Trophoblast cell (in vitro differentiated cells and primary cell): Measurements from ENCODE around the gene C12orf76.

Experiments
- DNase-seq, 2 donors: peaks; one replicate each; pipeline ENCODE4 v3.0.0-alpha.2; 2016
- H2AFZ ChIP-seq: 2 replicates; pipeline ENCODE4 v1.6.1; 2013; ENCODE audit warnings: low read length, moderate library complexity, mild to moderate bottlenecking; ENCODE audit not compliant: insufficient read depth, poor library complexity
- H2AK5ac ChIP-seq: 2 replicates; pipeline ENCODE4 v1.6.1; 2013; ENCODE audit warnings: mild to moderate bottlenecking, low read length
- H2BK120ac ChIP-seq: 2 replicates; pipeline ENCODE4 v1.6.1; 2013; ENCODE audit warnings: low read length, mild to moderate bottlenecking, moderate library complexity; ENCODE audit not compliant: insufficient read depth, poor library complexity
- H2BK12ac ChIP-seq: 2 replicates; pipeline ENCODE4 v1.6.1; 2013; ENCODE audit warnings: mild to moderate bottlenecking, low read length, moderate library complexity
- H2BK5ac ChIP-seq: 2 replicates; pipeline ENCODE4 v1.6.1; 2013; ENCODE audit warnings: low read length, low read depth, moderate library complexity, mild to moderate bottlenecking; ENCODE audit not compliant: poor library complexity
- H3K14ac ChIP-seq: 2 replicates; pipeline ENCODE4 v1.6.1; 2013; ENCODE audit warnings: mild to moderate bottlenecking, low read length
- H3K18ac ChIP-seq: 2 replicates; pipeline ENCODE4 v1.6.1; 2013; ENCODE audit warnings: mild to moderate bottlenecking, low read length
- H3K23ac ChIP-seq: 2 replicates; pipeline ENCODE4 v1.6.1; 2013; ENCODE audit warnings: low read length
- H3K27ac ChIP-seq: 2 replicates; pipeline ENCODE4 v1.5.1; 2013; ENCODE audit warnings: low read depth, mild to moderate bottlenecking, inconsistent platforms, low read length, moderate library complexity
- H3K27me3 ChIP-seq: 2 replicates; pipeline ENCODE4 v1.6.1; 2013; ENCODE audit warnings: inconsistent platforms, mild to moderate bottlenecking, low read length, moderate library complexity; ENCODE audit not compliant: insufficient read depth
- H3K36me3 ChIP-seq, 2 experiments: 1 replicate in 1 of 2; 2 replicates in 1 of 2; pipeline ENCODE4 v1.6.1; 2013; ENCODE audit warnings: low read length in 2 of 2, mild to moderate bottlenecking in 2 of 2, moderate library complexity in 1 of 2; ENCODE audit not compliant: insufficient read depth in 2 of 2, control insufficient read depth in 1 of 2
- H3K4ac ChIP-seq: 2 replicates; pipeline ENCODE4 v1.6.1; 2013; ENCODE audit warnings: low read depth, mild to moderate bottlenecking, low read length, moderate library complexity
- H3K4me1 ChIP-seq, 2 experiments: 1 replicate in 1 of 2; 2 replicates in 1 of 2; pipeline ENCODE4 v1.6.1; 2013; ENCODE audit warnings: low read length in 2 of 2, mild to moderate bottlenecking in 2 of 2, moderate library complexity in 1 of 2; ENCODE audit not compliant: insufficient read depth in 2 of 2, control insufficient read depth in 1 of 2
- H3K4me2 ChIP-seq: 2 replicates; pipeline ENCODE4 v1.6.1; 2013; ENCODE audit warnings: inconsistent platforms, mild to moderate bottlenecking, low read length, moderate library complexity
- H3K4me3 ChIP-seq: 2 replicates; pipeline ENCODE4 v1.5.1; 2013; ENCODE audit warnings: mild to moderate bottlenecking, low read depth, low read length, inconsistent platforms
- H3K79me1 ChIP-seq: one replicate; pipeline ENCODE4 v1.6.1; 2013; ENCODE audit warnings: low read length
- H3K79me2 ChIP-seq: 2 replicates; pipeline ENCODE4 v1.6.1; 2013; ENCODE audit warnings: low read length, mild to moderate bottlenecking; ENCODE audit not compliant: control insufficient read depth, insufficient read depth, poor library complexity
- H3K9ac ChIP-seq: 2 replicates; pipeline ENCODE4 v1.6.1; 2013; ENCODE audit warnings: mild to moderate bottlenecking, low read length
- H3K9me3 ChIP-seq: 2 replicates; pipeline ENCODE4 v1.6.1; 2013; ENCODE audit warnings: low read depth, mild to moderate bottlenecking, control low read depth, inconsistent platforms, low read length; ENCODE audit not compliant: insufficient read depth
- H4K12ac ChIP-seq: 2 replicates; pipeline ENCODE4 v1.6.1; 2013; ENCODE audit warnings: low read depth, mild to moderate bottlenecking, low read length, moderate library complexity
- H4K8ac ChIP-seq: 2 replicates; pipeline ENCODE4 v1.6.1; 2013; ENCODE audit warnings: low read depth, mild to moderate bottlenecking, low read length, moderate library complexity
- H4K91ac ChIP-seq: one replicate; pipeline ENCODE4 v1.6.1; 2013; ENCODE audit warnings: low read depth, mild to moderate bottlenecking, low read length, moderate library complexity
- WGBS: extraction: QIAGEN DNeasy Blood & Tissue Kit; methylation state at CpG from one replicate; pipeline ENCODE4 v1.1.7; 2013; ENCODE audit warnings: missing lambda C conversion rate; ENCODE audit not compliant: insufficient read length, insufficient coverage; ENCODE audit errors: extremely low coverage; 5-methylcytosine and 5-hydroxymethylcytosine counted together

Gene C12orf76

GRCh38 chr12:109999983-110000505, 48.3 kb downstream of the C12orf76 start:
- no peak overlapping the region for H2BK12ac ChIP-seq
- no peak overlapping the region for H4K91ac ChIP-seq
- no peak overlapping the region for H4K8ac ChIP-seq
- WGBS = no CpG with 5 or more reads among the region's 17 CpGs
- no peak overlapping the region for H2BK5ac ChIP-seq
- peaks cover 0 to 4% of the 10 kb centered on the region in 2 experiments for H3K4me1 ChIP-seq
- no peak overlapping the region for H2AK5ac ChIP-seq
- peak overlapping the region; percentile 72 for H3K9ac ChIP-seq
- no peaks in the 10 kb centered on the region for H3K9me3 ChIP-seq
- no peak overlapping the region for H3K4ac ChIP-seq
- no peak overlapping the region for H3K14ac ChIP-seq
- H2AFZ ChIP-seq = peak overlapping the region; percentile 2
- H3K27ac ChIP-seq = no peak overlapping the region
- peaks cover 8% of the 10 kb centered on the region for H3K79me1 ChIP-seq
- H3K79me2 ChIP-seq = peaks cover 8% of the 10 kb centered on the region
- DNase-seq = peak; percentile 31 to 56
- H3K18ac ChIP-seq = peak overlapping the region; percentile 42
- H3K23ac ChIP-seq = no peak overlapping the region
- no peaks in the 10 kb centered on the region for H3K36me3 ChIP-seq
- no peak overlapping the region for H4K12ac ChIP-seq
- peak overlapping the region; percentile 91 for H3K4me3 ChIP-seq
- H3K27me3 ChIP-seq = no peaks in the 10 kb centered on the region
- H2BK120ac ChIP-seq = no peak overlapping the region
- peak overlapping the region; percentile 80 for H3K4me2 ChIP-seq

- Histone ChIP-seq H3K4ac (no peak overlapping the region), H4K8ac (peak overlapping the region; percentile 72), H3K27me3 (no peaks in the 10 kb centered on the region), H3K18ac (peak overlapping the region; percentile 64), H2AFZ (peak overlapping the region; percentile 2), H2BK12ac (no peak overlapping the region), H3K4me3 (peak overlapping the region; percentile 91), H3K79me1 (peaks cover 8% of the 10 kb centered on the region), H3K14ac (peak overlapping the region; percentile 50), H3K4me1 (peaks cover 0 to 4% of the 10 kb centered on the region in 2 experiments), H2BK120ac (peak overlapping the region; percentile 27), H3K9me3 (no peaks in the 10 kb centered on the region), H3K79me2 (peaks cover 8% of the 10 kb centered on the region), H4K12ac (peak overlapping the region; percentile 62), H2AK5ac (no peak overlapping the region), H3K23ac (no peak overlapping the region), H4K91ac (peak overlapping the region; percentile 88), H2BK5ac (no peak overlapping the region), H3K27ac (no peak overlapping the region), H3K9ac (peak overlapping the region; percentile 95), H3K36me3 (no peaks in the 10 kb centered on the region), H3K4me2 (peak overlapping the region; percentile 80)
- no peak for DNase-seq
- WGBS = no CpG with 5 or more reads among the region's 27 CpGs
These were observed 48.7 kb downstream of the C12orf76 start for GRCh38 chr12:109999649-109999971.

- Histone ChIP-seq H3K36me3 (no peaks in the 10 kb centered on the region), H2BK12ac (peak within 1 kb of the TSS; percentile 72), H3K79me1 (peaks cover 8% of the 10 kb centered on the region), H3K27me3 (no peaks in the 10 kb centered on the region), H3K79me2 (peaks cover 8% of the 10 kb centered on the region), H3K9me3 (no peaks in the 10 kb centered on the region), H2AK5ac (no peak within 1 kb of the TSS), H3K27ac (peak within 1 kb of the TSS; percentile 35), H2BK5ac (peak within 1 kb of the TSS; percentile 73), H3K4ac (peak within 1 kb of the TSS; percentile 49), H2BK120ac (peak within 1 kb of the TSS; percentile 92), H3K14ac (peak within 1 kb of the TSS; percentile 85), H3K23ac (no peak within 1 kb of the TSS), H3K18ac (peak within 1 kb of the TSS; percentile 68), H4K12ac (peak within 1 kb of the TSS; percentile 94), H3K4me2 (peak within 1 kb of the TSS; percentile 80), H2AFZ (peak within 1 kb of the TSS; percentile 66), H4K8ac (peak within 1 kb of the TSS; percentile 83), H3K9ac (peak within 1 kb of the TSS; percentile 95), H3K4me3 (peak within 1 kb of the TSS; percentile 91), H3K4me1 (peaks cover 0 to 4% of the 10 kb centered on the region in 2 experiments), H4K91ac (peak within 1 kb of the TSS; percentile 88)
- DNase-seq = peak; percentile 82 to 91
- WGBS = no CpG with 5 or more reads among the region's 62 CpGs
These were observed 49.2 kb downstream of the C12orf76 start, which contains the start of gene ANKRD13A for GRCh38 chr12:109998904-109999648. Gene ANKRD13A, plus strand, starts transcription at chr12:109999430. Its CDS starts 259 bp downstream, at chr12:109999689.

GRCh38 chr12:109998241-109998903, 50.0 kb downstream of the C12orf76 start:
- H4K91ac ChIP-seq = no peak overlapping the region
- peak overlapping the region; percentile 66 for H2AFZ ChIP-seq
- peaks cover 0 to 4% of the 10 kb centered on the region in 2 experiments for H3K4me1 ChIP-seq
- peak overlapping the region; percentile 83 for H4K8ac ChIP-seq
- peaks cover 8% of the 10 kb centered on the region for H3K79me1 ChIP-seq
- H3K4me3 ChIP-seq = no peak overlapping the region
- H2BK120ac ChIP-seq = no peak overlapping the region
- H4K12ac ChIP-seq = peak overlapping the region; percentile 94
- H3K9me3 ChIP-seq = no peaks in the 10 kb centered on the region
- no peak overlapping the region for H2AK5ac ChIP-seq
- no peak overlapping the region for H2BK5ac ChIP-seq
- no peaks in the 10 kb centered on the region for H3K27me3 ChIP-seq
- H3K4ac ChIP-seq = peak overlapping the region; percentile 49
- H3K18ac ChIP-seq = no peak overlapping the region
- peak in 1 of 2 donors; percentile 57 for DNase-seq
- WGBS = no CpG with 5 or more reads among the region's 9 CpGs
- H3K36me3 ChIP-seq = no peaks in the 10 kb centered on the region
- H3K9ac ChIP-seq = no peak overlapping the region
- H3K14ac ChIP-seq = no peak overlapping the region
- H3K23ac ChIP-seq = no peak overlapping the region
- peaks cover 8% of the 10 kb centered on the region for H3K79me2 ChIP-seq
- no peak overlapping the region for H2BK12ac ChIP-seq
- H3K27ac ChIP-seq = no peak overlapping the region
- H3K4me2 ChIP-seq = peak overlapping the region; percentile 80
